Thyroid gland (tissue), 4 donors: ENCODE results near the gene OR5H15.
"Not testable (repeated sequence)": the region's sequence is repeated elsewhere in the genome, so short reads cannot be mapped to it uniquely, and the experiment has no call there.

ENCODE experiments used
- CTCF ChIP-seq, 6 experiments: fragments of 200-600 bp in 3 of 6; fragments of 450-650 bp in 3 of 6; sonication (generic) in 3 of 6; IDR thresholded peaks; one replicate each; pipeline ENCODE4 v1.5.1; 2016 to 2019; ENCODE audit warnings: antibody characterized with exemption in 6 of 6, mild to moderate bottlenecking in 2 of 6, inconsistent platforms in 1 of 6, moderate library complexity in 1 of 6
- POLR2A ChIP-seq, 2 donors: fragments of 450-650 bp; IDR thresholded peaks; one replicate each; pipeline ENCODE4 v1.6.1; 2017; ENCODE audit warnings: antibody characterized with exemption in 2 of 2, mild to moderate bottlenecking in 2 of 2, moderate library complexity in 1 of 2

- TF ChIP-seq CTCF, POLR2A (IDR thresholded peaks at IDR 0.05): not testable (repeated sequence)
These were observed 29.8 kb downstream of the OR5H15 start for GRCh38 chr3:98196293-98196692.
